Stimulated activated CD4-positive, alpha-beta T cell treated with anti-CD3 and anti-CD28 coated beads, Interleukin-1b, Interleukin-23, amount 100 ng/mL, for 48 hours (primary cell): ENCODE results near the gene ERP44.
"Not testable (repeated sequence)": the region's sequence is repeated elsewhere in the genome, so short reads cannot be mapped to it uniquely, and the experiment has no call there.

Experiments used
- DNase-seq: peaks from one replicate; pipeline ENCODE4 v3.0.0-alpha.2; 2020

Gene ERP44

GRCh38 chr9:100099722-100100042 is 882 bp upstream of the ERP44 start:
- DNase-seq = peak; percentile 6

DNA sequence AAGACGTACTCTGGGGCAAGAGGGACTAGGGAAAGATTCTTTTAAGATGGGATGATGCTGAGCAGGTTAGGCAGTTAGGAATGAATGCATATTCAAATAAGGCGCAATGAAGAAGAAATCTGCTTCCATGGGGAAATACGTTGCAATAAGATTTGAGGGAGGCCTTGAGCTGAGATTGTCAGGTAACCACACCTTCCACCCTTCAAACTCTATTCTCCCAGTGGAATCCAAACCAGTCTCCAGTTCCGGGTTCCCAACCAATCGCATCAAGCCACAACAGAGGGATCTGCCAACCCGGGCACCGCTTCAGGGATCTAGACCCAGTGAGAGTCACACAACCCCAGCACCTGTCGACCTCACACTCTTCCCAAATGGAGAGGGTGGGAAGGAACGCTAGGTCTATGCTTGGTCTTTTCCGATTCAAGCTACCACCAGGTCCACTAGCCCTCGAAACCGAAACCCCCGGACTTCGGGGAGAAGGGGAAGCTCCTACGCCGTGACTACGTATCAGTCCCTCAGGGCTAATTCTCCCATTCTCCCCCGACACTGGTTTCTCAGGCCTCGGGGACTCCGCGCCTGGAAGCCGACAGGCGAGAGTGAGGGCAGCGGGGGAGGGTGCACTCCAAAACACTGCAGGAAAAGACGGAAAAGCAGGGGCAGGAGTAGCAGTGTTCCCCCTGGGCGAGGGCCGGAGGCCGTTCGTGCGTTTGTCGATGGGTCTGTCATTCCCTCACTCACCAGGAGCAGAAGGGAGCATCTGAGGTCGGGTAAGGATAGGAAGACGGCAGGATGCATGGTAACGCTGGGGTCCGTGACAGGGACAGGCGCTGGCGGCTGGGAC is 534 bp downstream of the ERP44 start:
- DNase-seq = peak; percentile 30

GRCh38 chr9:100096378-100096916 is 2.4 kb downstream of the ERP44 start:
- no peak for DNase-seq

DNA sequence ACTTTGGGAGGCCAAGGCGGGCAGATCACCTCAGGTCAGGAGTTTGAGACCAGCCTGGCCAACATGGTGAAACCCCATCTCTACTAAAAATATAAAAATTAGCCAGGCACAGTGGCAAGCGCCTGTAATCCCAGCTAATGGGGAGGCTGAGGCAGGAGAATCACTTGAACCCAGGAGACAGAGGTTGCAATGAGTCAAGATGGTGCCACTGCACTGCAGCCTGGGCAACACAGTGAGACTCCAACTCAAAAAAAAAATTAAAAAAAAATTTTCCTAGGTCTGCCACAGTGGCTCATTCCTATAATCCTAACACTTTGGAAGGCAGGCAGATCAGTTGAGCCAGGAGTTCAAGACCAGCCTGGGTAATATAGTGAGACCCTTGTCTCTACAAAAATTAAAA is 4.4 kb downstream of the ERP44 start:
- DNase-seq = not testable (repeated sequence)

GRCh38 chr9:100092066-100092465 is 6.7 kb downstream of the ERP44 start:
- DNase-seq = no peak

GRCh38 chr9:100091650-100092049 is 7.2 kb downstream of the ERP44 start:
- no peak for DNase-seq

GRCh38 chr9:100090880-100091279 is 7.9 kb downstream of the ERP44 start:
- DNase-seq = no peak

DNA sequence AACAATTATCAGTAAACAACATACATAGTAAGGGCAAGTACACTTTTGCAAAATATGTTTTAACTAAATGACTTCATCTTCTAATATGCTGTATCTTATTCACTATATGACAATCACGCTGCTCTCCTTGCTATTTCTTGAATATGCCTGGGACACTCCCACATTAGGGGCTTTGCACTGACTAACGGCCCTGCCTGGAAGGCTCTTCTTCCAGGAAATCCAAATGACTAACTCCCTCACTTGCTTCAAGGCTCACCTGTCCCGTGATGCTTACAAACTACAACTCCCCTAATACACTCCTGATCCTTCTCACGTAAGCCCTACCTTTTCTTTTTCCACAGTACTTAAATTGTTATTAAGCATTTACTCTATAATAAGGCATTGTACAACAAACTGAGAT is 10.6 kb downstream of the ERP44 start:
- peak; percentile 28 for DNase-seq

DNA sequence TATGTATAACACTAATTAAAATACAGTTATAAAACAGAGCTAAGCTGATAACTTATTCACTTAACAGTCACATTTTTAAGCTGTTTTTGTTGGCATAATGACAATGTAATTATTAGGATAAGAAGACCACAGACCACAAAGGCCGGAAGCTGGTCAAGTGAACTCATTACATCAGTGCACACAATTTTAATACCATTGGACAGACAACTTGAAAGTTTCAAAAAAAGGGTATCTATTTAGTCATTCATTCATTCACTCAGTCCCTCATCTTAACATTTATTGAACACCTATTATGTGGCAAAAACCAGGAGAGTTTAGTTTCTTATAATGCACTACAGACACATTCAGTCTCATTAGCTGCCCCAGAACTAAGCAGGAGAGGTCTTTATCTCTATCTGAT is 11.6 kb downstream of the ERP44 start:
- no peak for DNase-seq

GRCh38 chr9:100086097-100086635 is 12.6 kb downstream of the ERP44 start:
- no peak for DNase-seq

- DNase-seq = no peak
These were observed 14.1 kb downstream of the ERP44 start for GRCh38 chr9:100084734-100085133.

DNA sequence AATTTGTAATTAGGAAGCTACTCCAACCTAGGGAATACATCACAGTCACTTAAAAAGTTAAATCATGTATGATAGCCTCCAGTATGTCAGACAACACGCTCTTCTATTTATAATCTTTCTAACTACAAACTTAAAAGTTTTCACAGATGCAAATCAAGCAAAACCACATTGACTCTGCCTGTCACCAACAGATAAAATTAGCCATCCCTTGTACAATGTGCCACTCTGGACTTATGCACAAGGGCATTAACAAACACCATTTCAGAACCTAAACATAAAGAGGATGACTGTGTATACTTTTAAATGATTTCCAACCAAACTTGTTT is 14.7 kb downstream of the ERP44 start:
- DNase-seq = no peak

GRCh38 chr9:100083448-100084127 is 15.2 kb downstream of the ERP44 start:
- DNase-seq = no peak

- DNase-seq = no peak
These were observed 16.0 kb downstream of the ERP44 start for GRCh38 chr9:100082782-100083181.

DNA sequence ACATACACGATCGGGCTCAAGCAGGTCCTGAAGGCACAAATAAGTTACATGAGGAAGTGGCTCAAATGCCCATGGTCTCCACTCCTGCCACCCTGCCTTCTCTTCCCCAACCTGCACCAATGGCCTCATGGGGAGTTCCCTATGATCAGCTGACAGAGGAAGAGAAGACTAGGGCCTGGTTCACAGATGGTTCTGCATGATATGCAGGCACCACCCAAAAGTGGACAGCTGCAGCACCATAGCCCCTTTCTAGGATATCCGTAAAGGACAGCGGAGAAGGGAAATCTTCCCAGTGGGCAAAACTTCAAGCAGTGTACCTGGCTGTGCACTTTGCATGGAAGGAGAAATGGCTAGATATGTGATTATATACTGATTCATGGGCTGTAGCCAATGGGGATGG is 22.5 kb downstream of the ERP44 start:
- not testable (repeated sequence) for DNase-seq

DNA sequence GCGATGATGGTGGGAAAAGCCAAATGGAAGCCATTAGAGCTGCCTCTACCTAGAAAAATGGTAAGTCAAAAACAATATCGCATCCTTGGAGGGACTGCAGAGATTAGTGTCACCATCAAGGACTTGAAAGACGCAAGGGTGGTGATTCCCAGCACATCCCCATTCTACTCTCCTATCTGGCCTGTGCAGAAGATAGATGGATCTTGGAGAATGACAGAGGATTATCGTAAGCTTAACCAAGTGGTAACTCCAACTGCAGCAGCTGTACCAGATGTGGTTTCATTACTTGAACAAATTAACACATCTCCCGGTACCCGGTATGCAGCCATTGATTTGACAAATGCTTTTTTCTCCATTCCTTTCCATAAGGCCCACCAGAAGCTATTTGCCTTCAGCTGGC is 23.8 kb downstream of the ERP44 start:
- no peak for DNase-seq

- no peak for DNase-seq
These were observed 24.7 kb downstream of the ERP44 start for GRCh38 chr9:100074093-100074492.

DNA sequence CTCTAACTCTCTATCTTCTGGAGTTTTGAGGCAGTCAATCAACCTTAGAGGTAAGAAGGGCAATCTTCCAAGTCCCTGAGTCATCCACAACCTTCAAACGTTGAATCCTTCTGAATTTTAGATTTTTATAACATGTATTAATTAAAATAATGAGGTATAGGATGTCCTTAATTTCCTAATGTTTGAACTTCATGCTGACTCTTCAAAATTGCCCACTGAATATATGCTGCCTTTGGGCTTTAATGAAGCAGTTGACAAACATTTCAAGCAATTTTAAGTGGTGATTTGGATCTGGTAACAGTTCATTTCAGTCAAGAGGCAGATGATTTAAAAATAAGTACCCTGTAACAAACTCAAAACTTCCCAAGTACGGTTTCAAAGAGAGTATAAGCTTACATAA is 26.0 kb downstream of the ERP44 start:
- DNase-seq = no peak

DNA sequence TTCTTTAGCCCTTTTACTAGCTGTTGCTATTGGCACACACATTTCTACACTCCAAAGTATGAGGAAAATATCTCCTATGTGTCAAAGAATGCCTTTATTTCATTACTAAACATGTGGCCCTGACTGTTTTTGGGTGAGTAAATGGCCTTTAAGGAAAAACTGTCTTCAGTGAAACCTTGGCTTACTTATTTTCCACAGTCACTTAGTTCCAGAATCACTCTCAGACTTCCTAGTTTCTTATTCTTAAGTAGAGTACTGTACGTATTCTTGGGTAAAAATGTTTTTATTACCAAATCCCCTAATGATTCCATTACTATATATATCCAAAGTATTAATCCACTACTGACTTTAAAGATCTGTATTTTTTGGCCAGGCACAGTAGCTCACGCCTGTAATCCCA is 27.5 kb downstream of the ERP44 start:
- DNase-seq = no peak

DNA sequence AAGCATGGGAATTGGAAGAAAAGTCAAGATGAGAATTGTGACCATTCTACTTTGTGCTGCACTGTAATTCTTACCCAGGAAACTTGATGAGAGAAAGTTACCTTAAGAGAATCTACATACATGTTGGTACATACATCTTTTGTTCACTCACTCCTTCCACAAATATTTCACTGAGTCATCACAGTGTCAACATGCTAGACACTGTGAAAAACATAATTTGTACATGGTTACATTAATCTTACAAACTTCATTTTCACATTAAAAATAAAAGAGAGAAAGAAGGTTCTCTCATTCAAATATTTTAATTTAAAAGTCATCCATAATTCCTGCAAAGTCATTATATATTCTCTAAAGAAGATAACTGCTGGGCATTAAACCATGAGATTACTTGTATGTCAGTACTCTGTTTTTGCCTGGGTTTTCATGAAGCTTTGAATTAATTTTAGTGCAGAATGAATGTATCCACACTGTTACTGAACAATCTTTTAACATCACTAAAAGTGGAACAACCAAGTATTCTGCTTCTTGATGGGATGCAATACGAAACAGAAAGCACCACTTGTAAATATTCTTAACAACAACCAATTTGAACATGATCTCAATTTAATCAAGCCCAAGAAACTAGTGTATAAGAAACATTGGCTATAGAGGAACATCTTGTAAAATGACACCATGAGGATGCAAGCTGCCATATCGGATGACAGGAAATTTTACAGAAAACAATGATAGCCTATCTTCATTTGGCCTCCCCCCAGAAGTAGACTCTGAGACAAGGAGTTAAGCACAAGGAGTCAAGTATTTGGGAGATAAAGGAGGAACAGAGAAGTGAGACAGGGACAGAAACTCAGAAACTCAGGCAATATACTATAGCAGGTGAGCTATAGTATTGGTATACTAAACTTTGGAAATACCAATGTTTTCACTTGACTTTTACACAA is 28.4 kb downstream of the ERP44 start:
- DNase-seq = no peak

- DNase-seq = not testable (repeated sequence)
These were observed 29.7 kb downstream of the ERP44 start for GRCh38 chr9:100069068-100069467.

GRCh38 chr9:100067990-100068389 is 30.8 kb downstream of the ERP44 start:
- DNase-seq = not testable (repeated sequence)

DNA sequence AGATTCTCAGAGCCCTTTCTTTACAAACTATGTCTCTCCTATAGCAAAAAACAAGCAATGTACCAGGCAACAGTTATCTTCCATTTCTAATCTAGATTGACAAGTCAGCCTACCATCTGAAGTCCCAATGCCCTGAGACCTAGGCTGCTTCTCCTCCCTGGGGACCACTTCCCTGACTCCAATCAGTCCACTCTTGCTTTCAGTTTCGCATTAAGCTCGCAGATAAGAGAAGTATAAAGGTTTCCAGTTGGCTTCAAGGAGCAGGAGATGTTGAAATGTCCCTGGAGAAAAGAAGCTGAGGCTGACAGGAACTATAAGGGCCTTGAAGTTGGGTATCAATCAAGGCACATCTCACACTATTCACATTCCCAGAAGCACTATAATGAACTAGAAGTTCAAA is 32.3 kb downstream of the ERP44 start:
- DNase-seq = no peak
